Fibroblast of lung (primary cell): ENCODE results near the gene MYO7A.

Experiments used
- EZH2 ChIP-seq: IDR thresholded peaks from 2 replicates; pipeline ENCODE4 v1.5.1; 2012; ENCODE audit warnings: low read length, control low read depth, mild to moderate bottlenecking; ENCODE audit errors: missing control alignments
- TF ChIP-seq, protein P1 (sequence below), 2 donors: IDR thresholded peaks in 1 of 2; conservative IDR thresholded peaks in 1 of 2; 1 replicate in 1 of 2; 2 replicates in 1 of 2; pipeline ENCODE4 v1.5.1; 2011 to 2012; ENCODE audit warnings: low read length in 2 of 2, control low read depth in 1 of 2, inconsistent platforms in 1 of 2, low read depth in 1 of 2, mild to moderate bottlenecking in 1 of 2

DNA sequence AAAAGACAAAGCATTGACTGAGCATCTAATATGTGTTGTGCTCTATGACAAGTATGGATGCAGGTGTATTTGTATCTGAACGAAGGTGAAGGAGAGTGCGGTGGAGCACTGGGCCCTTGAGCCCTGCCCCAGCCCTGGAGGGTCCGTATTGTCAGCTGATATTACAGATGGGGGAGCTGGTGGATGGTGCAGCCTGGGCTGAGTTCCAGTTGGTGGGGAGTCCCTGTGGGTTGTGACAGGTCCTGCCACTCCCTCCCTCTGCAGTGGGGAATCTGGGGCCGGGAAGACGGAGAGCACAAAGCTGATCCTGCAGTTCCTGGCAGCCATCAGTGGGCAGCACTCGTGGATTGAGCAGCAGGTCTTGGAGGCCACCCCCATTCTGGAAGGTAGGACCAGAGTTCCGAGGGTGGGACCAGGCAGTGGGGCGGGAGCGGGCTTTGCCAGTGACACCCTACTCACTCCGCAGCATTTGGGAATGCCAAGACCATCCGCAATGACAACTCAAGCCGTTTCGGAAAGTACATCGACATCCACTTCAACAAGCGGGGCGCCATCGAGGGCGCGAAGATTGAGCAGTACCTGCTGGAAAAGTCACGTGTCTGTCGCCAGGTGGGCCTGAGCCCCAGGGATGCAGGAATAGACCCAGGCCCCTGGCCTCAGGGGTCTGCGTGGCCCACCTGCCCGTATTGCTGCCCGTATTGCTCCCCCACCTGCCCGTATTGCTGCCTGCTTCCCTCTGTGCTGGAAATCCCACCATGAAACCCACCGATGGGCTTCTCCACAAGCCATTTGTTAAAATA lies 28.6 kb downstream of the MYO7A start:
- TF ChIP-seq EZH2: no peak
- TF ChIP-seq, protein P1, sequence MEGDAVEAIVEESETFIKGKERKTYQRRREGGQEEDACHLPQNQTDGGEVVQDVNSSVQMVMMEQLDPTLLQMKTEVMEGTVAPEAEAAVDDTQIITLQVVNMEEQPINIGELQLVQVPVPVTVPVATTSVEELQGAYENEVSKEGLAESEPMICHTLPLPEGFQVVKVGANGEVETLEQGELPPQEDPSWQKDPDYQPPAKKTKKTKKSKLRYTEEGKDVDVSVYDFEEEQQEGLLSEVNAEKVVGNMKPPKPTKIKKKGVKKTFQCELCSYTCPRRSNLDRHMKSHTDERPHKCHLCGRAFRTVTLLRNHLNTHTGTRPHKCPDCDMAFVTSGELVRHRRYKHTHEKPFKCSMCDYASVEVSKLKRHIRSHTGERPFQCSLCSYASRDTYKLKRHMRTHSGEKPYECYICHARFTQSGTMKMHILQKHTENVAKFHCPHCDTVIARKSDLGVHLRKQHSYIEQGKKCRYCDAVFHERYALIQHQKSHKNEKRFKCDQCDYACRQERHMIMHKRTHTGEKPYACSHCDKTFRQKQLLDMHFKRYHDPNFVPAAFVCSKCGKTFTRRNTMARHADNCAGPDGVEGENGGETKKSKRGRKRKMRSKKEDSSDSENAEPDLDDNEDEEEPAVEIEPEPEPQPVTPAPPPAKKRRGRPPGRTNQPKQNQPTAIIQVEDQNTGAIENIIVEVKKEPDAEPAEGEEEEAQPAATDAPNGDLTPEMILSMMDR (conservative IDR thresholded peaks at IDR 0.05 in 1 of 2, IDR thresholded peaks at IDR 0.05 in 1 of 2; ENCODE audit: low read depth in 1 of 2, low read length in 2 of 2): no peak
